Osteoblast (primary cell): Measurements from ENCODE around the gene PHLDB3. TPM values are rescaled to one million over a fixed set of nuclear protein-coding genes. Genes with fewer than 3 reads are reported as not detected.

Experiments used
- DNase-seq: peaks from one replicate; pipeline ENCODE4 v3.0.0; 2011; ENCODE audit warnings: low spot score, mixed read lengths; ENCODE audit not compliant: insufficient read length; ENCODE audit errors: missing footprints
- H2AFZ ChIP-seq: 2 replicates; pipeline ENCODE4 v1.6.0; 2011; ENCODE audit warnings: mild to moderate bottlenecking, low read length
- H3K27ac ChIP-seq: 2 replicates; pipeline ENCODE4 v1.5.1; 2011; ENCODE audit warnings: mild to moderate bottlenecking, low read depth, low read length, moderate library complexity
- H3K27me3 ChIP-seq: 2 replicates; pipeline ENCODE4 v1.6.0; 2012; ENCODE audit warnings: mild to moderate bottlenecking, control low read depth, inconsistent platforms, low read length, moderate library complexity; ENCODE audit not compliant: insufficient read depth
- H3K36me3 ChIP-seq: 2 replicates; pipeline ENCODE4 v1.5.1; 2011; ENCODE audit warnings: mild to moderate bottlenecking, low read length, control low read depth, moderate library complexity; ENCODE audit not compliant: insufficient read depth
- H3K4me1 ChIP-seq: 2 replicates; pipeline ENCODE4 v1.5.1; 2011; ENCODE audit warnings: mild to moderate bottlenecking, low read length, control low read depth, moderate library complexity; ENCODE audit not compliant: insufficient read depth
- H3K4me2 ChIP-seq: 2 replicates; pipeline ENCODE4 v1.6.0; 2011; ENCODE audit warnings: mild to moderate bottlenecking, low read length; ENCODE audit not compliant: insufficient read depth
- H3K4me3 ChIP-seq: fragments of 200-600 bp; sonication (generic); 3 replicates; pipeline ENCODE4 v1.5.1; 2012; ENCODE audit warnings: mild to moderate bottlenecking, low read length, inconsistent platforms; ENCODE audit not compliant: insufficient read depth
- H3K79me2 ChIP-seq: 2 replicates; pipeline ENCODE4 v1.6.0; 2012; ENCODE audit warnings: mild to moderate bottlenecking, low read length, control low read depth, inconsistent platforms; ENCODE audit not compliant: insufficient read depth
- H3K9me3 ChIP-seq: 2 replicates; pipeline ENCODE4 v1.5.1; 2011; ENCODE audit warnings: low read depth, low read length, control low read depth
- H4K20me1 ChIP-seq: 2 replicates; pipeline ENCODE4 v1.6.0; 2012; ENCODE audit warnings: mild to moderate bottlenecking, low read length, control low read depth; ENCODE audit not compliant: insufficient read depth
- CTCF ChIP-seq: IDR thresholded peaks from 2 replicates; pipeline ENCODE4 v1.5.1; 2011; ENCODE audit warnings: mild to moderate bottlenecking, low read depth, low read length, moderate library complexity; ENCODE audit errors: extremely low read depth
- total RNA-seq: library from RNA; depleted of rRNA; stranded (reverse); fragments of >200 nt; gene quantifications from 2 replicates; pipeline ENCODE4 v1.2.3, GENCODE V29; 2012

The PHLDB3 gene
- total RNA-seq, 1 donor = 10.9 TPM

- Histone ChIP-seq H3K4me3 (no peak overlapping the region), H3K36me3 (peaks cover 45% of the 10 kb centered on the region), H3K9me3 (no peaks in the 10 kb centered on the region), H3K27me3 (no peaks in the 10 kb centered on the region), H3K27ac (no peak overlapping the region), H2AFZ (no peak overlapping the region), H3K4me1 (no peaks in the 10 kb centered on the region), H4K20me1 (no peaks in the 10 kb centered on the region), H3K4me2 (no peak overlapping the region), H3K79me2 (no peaks in the 10 kb centered on the region)
- DNase-seq = peak; percentile 67
- TF ChIP-seq CTCF = no peak
Measured at GRCh38 chr19:43545981-43546380, 41.4 kb upstream of the PHLDB3 start.

- Histone ChIP-seq H3K4me3 (no peak overlapping the region), H3K36me3 (peaks cover 42% of the 10 kb centered on the region), H2AFZ (no peak overlapping the region), H3K9me3 (no peaks in the 10 kb centered on the region), H3K27ac (no peak overlapping the region), H4K20me1 (no peaks in the 10 kb centered on the region), H3K27me3 (no peaks in the 10 kb centered on the region), H3K4me2 (no peak overlapping the region), H3K4me1 (no peaks in the 10 kb centered on the region), H3K79me2 (no peaks in the 10 kb centered on the region)
- peak; percentile 25 for DNase-seq
- TF ChIP-seq CTCF = no peak
Measured at GRCh38 chr19:43545276-43545675, 40.7 kb upstream of the PHLDB3 start.

- no peaks in the 10 kb centered on the region for H4K20me1 ChIP-seq
- no peaks in the 10 kb centered on the region for H3K4me1 ChIP-seq
- H3K9me3 ChIP-seq = no peaks in the 10 kb centered on the region
- peaks cover 41% of the 10 kb centered on the region for H3K36me3 ChIP-seq
- TF ChIP-seq CTCF = no peak
- no peaks in the 10 kb centered on the region for H3K79me2 ChIP-seq
- no peak overlapping the region for H3K27ac ChIP-seq
- no peak overlapping the region for H2AFZ ChIP-seq
- no peak overlapping the region for H3K4me2 ChIP-seq
- no peaks in the 10 kb centered on the region for H3K27me3 ChIP-seq
- no peak overlapping the region for H3K4me3 ChIP-seq
- DNase-seq = peak; percentile 8
Measured at GRCh38 chr19:43544077-43544476, 39.5 kb upstream of the PHLDB3 start.

GRCh38 chr19:43541920-43542650, 37.5 kb upstream of the PHLDB3 start:
- Histone ChIP-seq H3K79me2 (no peaks in the 10 kb centered on the region), H3K36me3 (peaks cover 56% of the 10 kb centered on the region), H3K4me1 (no peaks in the 10 kb centered on the region), H4K20me1 (no peaks in the 10 kb centered on the region), H3K4me3 (no peak overlapping the region), H2AFZ (no peak overlapping the region), H3K4me2 (no peak overlapping the region), H3K9me3 (no peaks in the 10 kb centered on the region), H3K27me3 (no peaks in the 10 kb centered on the region), H3K27ac (no peak overlapping the region)
- no peak for DNase-seq
- TF ChIP-seq CTCF = no peak
